ENCODE results near the gene ATP2B1.
"Not testable (repeated sequence)": the region's sequence is repeated elsewhere in the genome, so short reads cannot be mapped to it uniquely, and the experiment has no call there.

ATP2B1 gene

DNA sequence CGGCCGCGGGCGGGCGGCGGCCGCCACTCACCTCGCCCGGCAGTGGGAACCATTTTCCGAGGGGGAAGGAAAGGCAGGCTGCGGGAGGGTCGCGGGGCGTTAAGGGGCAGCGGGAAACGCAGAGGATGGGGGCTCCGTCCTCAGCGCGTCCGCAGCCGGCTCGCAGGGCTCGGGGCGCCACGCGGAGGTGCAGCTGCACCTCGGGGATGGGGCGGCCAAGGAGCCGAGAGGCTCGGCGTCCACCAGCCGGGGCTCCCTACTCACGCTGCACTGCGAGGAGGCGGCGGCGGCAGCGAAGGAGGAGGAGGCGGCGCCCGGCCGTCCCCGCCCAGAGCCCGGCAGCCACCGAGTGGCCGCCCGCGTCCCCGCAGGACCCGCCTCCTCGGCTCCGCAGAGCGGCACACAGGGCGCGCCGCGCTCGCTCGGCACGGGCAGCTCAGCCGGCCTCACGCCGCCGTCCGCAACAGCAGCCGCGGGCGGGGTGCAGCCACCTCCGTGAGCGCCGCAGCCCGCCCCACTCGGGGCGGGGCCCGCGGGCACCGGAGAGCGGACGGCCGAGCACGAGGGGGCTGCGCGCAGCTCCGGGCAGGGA, at the start of gene ATP2B1:
Gene ATP2B1, minus strand, starts transcription at position 274 of the 592 bp plus-strand sequence. CDS start 52,952 bp downstream, outside the sequence.
- Histone ChIP-seq H3K4me3 (ENCODE audit: low read depth in 1 of 2, low read length in 2 of 2) (peak within 1 kb of the TSS; percentile 86 to 99), H3K4me1 (ENCODE audit: control insufficient read depth in 1 of 2, insufficient read depth in 2 of 2, low read length in 2 of 2) (peaks cover 8 to 14% of the 10 kb centered on the region in 2 donors), H3K27me3 (ENCODE audit: control insufficient read depth in 1 of 2, insufficient read depth in 2 of 2, low read length in 2 of 2) (no peaks in the 10 kb centered on the region), H3K9me3 (ENCODE audit: control insufficient read depth in 1 of 2, low read length in 2 of 2) (no peaks in the 10 kb centered on the region), H3K9ac (ENCODE audit: low read depth in 1 of 2, low read length in 2 of 2) (peak within 1 kb of the TSS; percentile 95 to 97), H3K36me3 (ENCODE audit: control insufficient read depth in 1 of 2, insufficient read depth in 2 of 2, low read length in 2 of 2) (no peaks in the 10 kb centered on the region), H3K27ac (ENCODE audit: low read depth, low read length) (peak within 1 kb of the TSS; percentile 99)

DNA sequence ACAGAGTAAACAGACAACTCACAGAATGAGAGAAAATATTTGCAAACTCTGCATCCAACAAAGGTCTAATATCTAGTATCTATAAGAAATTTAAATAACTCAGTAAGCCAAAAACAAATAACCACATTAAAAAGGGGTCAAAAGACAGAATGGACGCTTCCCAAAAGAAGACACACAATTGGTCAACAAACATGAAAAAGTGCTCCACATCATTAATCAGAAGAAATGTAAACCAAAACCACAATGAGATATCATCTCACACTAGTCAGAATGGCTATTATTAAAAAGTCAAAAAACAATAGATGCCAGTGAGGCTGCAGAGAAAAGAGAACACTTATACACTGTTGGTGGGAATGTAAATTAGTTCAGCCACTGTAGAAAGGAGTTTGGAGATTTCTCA, 49.3 kb upstream of the ATP2B1 start:
- H3K9me3 ChIP-seq (ENCODE audit: control insufficient read depth in 1 of 2, low read length in 2 of 2); H3K36me3 ChIP-seq (ENCODE audit: control insufficient read depth in 1 of 2, insufficient read depth in 2 of 2, low read length in 2 of 2); H3K27ac ChIP-seq (ENCODE audit: low read depth, low read length); H3K27me3 ChIP-seq (ENCODE audit: control insufficient read depth in 1 of 2, insufficient read depth in 2 of 2, low read length in 2 of 2); H3K9ac ChIP-seq (ENCODE audit: low read depth in 1 of 2, low read length in 2 of 2); H3K4me3 ChIP-seq (ENCODE audit: low read depth in 1 of 2, low read length in 2 of 2): not testable (repeated sequence)
- H3K4me1 ChIP-seq (ENCODE audit: control insufficient read depth in 1 of 2, insufficient read depth in 2 of 2, low read length in 2 of 2), result peaks cover 3 to 14% of the 10 kb centered on the region in 2 donors

DNA sequence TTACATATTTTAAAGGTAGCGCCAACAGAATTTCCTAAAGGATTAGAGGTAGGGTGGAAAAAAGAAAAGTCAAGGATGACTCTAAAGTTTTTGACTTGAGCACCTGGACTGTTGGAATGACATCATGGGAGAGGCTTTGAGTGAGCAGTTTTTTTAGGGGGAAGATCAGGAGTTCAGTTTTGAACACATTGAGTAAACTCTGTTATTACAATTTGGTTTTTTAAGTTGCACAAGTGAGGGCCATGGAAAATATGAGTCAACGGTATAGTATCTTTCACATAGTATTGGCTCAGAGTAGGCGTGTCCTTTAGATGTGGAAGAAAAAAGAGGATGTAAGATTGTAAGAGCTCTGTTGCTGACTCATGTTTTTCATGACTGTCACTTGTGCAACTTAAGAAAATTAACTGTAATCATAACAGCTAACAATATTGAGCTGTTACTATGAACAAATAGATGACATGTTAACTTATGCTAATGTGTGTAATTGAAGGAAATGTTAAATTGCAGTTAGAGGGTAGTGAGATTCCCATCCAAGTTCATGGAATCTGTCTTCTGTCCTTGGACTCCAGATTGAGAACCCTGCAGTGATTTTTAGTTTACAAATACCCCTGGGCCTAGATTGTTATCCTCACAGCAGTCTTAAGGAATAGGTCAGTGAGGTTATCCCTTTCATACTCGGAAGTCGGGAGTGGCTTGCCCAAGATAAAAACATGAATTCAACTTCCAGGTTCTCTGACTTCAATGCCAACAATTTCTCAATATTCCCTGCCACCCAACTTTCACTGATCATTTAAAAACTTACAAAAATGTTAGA, 48.2 kb upstream of the ATP2B1 start:
- Histone ChIP-seq H3K27me3 (ENCODE audit: control insufficient read depth in 1 of 2, insufficient read depth in 2 of 2, low read length in 2 of 2) (no peaks in the 10 kb centered on the region), H3K9ac (ENCODE audit: low read depth in 1 of 2, low read length in 2 of 2) (no peak overlapping the region), H3K4me1 (ENCODE audit: control insufficient read depth in 1 of 2, insufficient read depth in 2 of 2, low read length in 2 of 2) (peaks cover 3 to 14% of the 10 kb centered on the region in 2 donors), H3K9me3 (ENCODE audit: control insufficient read depth in 1 of 2, low read length in 2 of 2) (no peaks in the 10 kb centered on the region), H3K36me3 (ENCODE audit: control insufficient read depth in 1 of 2, insufficient read depth in 2 of 2, low read length in 2 of 2) (no peaks in the 10 kb centered on the region), H3K27ac (ENCODE audit: low read depth, low read length) (no peak overlapping the region), H3K4me3 (ENCODE audit: low read depth in 1 of 2, low read length in 2 of 2) (no peak overlapping the region)

DNA sequence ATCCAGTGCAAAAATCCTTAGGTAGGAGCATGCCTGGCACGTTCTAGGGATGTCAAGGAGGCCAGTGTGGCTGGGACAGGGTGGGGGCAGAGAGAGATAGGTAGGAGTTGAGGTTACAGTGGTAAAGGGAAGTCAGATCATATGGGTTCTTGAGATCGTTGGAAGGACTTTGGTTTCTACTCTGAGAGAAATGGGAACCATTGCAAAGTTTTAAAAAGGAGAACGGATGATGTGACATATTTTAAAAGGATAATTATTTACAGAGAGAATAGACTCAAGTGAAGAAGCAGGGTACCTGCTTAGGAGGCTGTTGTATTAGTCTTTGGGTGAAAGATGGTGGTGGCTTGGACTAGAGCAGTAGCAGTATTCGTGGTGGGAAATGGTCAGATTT, 47.6 kb upstream of the ATP2B1 start:
- Histone ChIP-seq H3K27me3 (ENCODE audit: control insufficient read depth in 1 of 2, insufficient read depth in 2 of 2, low read length in 2 of 2) (no peaks in the 10 kb centered on the region), H3K27ac (ENCODE audit: low read depth, low read length) (no peak overlapping the region), H3K9ac (ENCODE audit: low read depth in 1 of 2, low read length in 2 of 2) (no peak overlapping the region), H3K9me3 (ENCODE audit: control insufficient read depth in 1 of 2, low read length in 2 of 2) (no peaks in the 10 kb centered on the region), H3K4me1 (ENCODE audit: control insufficient read depth in 1 of 2, insufficient read depth in 2 of 2, low read length in 2 of 2) (peaks cover 3 to 14% of the 10 kb centered on the region in 2 donors), H3K36me3 (ENCODE audit: control insufficient read depth in 1 of 2, insufficient read depth in 2 of 2, low read length in 2 of 2) (no peaks in the 10 kb centered on the region), H3K4me3 (ENCODE audit: low read depth in 1 of 2, low read length in 2 of 2) (no peak overlapping the region)

DNA sequence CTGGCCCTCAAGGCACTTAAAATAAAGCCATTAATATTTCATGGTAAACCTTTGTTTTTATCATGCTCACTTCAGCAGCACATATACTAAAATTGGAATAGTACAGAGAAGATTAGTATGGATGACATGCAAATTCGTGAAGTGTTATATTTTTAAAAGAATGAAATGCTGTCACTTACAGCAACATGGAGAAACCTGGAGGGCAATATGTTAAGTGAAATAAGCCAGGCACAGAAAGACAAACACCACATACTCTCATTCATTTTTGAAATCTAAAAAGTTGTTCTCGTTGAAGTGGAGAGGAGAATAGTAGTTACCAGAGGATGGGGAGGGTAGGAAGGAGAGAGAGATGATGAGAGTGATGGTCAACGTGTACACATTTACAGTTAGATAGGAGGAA, 45.4 kb upstream of the ATP2B1 start:
- Histone ChIP-seq H3K36me3 (ENCODE audit: control insufficient read depth in 1 of 2, insufficient read depth in 2 of 2, low read length in 2 of 2) (no peaks in the 10 kb centered on the region), H3K27me3 (ENCODE audit: control insufficient read depth in 1 of 2, insufficient read depth in 2 of 2, low read length in 2 of 2) (no peaks in the 10 kb centered on the region), H3K4me3 (ENCODE audit: low read depth in 1 of 2, low read length in 2 of 2) (no peak overlapping the region), H3K9me3 (ENCODE audit: control insufficient read depth in 1 of 2, low read length in 2 of 2) (no peaks in the 10 kb centered on the region), H3K4me1 (ENCODE audit: control insufficient read depth in 1 of 2, insufficient read depth in 2 of 2, low read length in 2 of 2) (peaks cover 0 to 9% of the 10 kb centered on the region in 2 donors), H3K27ac (ENCODE audit: low read depth, low read length) (no peak overlapping the region), H3K9ac (ENCODE audit: low read depth in 1 of 2, low read length in 2 of 2) (no peak overlapping the region)

DNA sequence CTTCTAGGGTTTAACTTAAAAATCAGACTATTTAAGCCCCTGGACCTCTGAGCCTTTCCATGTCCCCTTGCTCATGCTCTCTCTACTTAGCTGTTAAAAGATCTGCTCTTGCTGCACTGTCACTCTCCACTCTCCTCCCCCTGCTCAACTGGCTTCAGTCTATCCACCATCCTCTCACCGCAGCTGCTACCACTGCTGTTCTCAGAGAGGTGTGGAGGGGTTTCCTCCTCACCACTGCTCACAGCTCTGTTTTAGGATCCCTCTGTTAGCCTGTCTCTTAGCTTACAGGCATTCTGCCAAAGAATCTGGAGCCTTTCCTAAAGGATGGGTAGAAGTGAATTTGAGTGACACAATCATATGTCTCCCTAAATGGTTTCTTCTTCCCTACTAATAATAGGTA, 43.7 kb upstream of the ATP2B1 start:
- no peaks in the 10 kb centered on the region for H3K9me3 ChIP-seq (ENCODE audit: control insufficient read depth in 1 of 2, low read length in 2 of 2)
- no peak overlapping the region for H3K4me3 ChIP-seq (ENCODE audit: low read depth in 1 of 2, low read length in 2 of 2)
- H3K27ac ChIP-seq (ENCODE audit: low read depth, low read length), result no peak overlapping the region
- peaks cover 0 to 5% of the 10 kb centered on the region in 2 donors for H3K4me1 ChIP-seq (ENCODE audit: control insufficient read depth in 1 of 2, insufficient read depth in 2 of 2, low read length in 2 of 2)
- no peak overlapping the region for H3K9ac ChIP-seq (ENCODE audit: low read depth in 1 of 2, low read length in 2 of 2)
- no peaks in the 10 kb centered on the region for H3K36me3 ChIP-seq (ENCODE audit: control insufficient read depth in 1 of 2, insufficient read depth in 2 of 2, low read length in 2 of 2)
- H3K27me3 ChIP-seq (ENCODE audit: control insufficient read depth in 1 of 2, insufficient read depth in 2 of 2, low read length in 2 of 2), result no peaks in the 10 kb centered on the region

DNA sequence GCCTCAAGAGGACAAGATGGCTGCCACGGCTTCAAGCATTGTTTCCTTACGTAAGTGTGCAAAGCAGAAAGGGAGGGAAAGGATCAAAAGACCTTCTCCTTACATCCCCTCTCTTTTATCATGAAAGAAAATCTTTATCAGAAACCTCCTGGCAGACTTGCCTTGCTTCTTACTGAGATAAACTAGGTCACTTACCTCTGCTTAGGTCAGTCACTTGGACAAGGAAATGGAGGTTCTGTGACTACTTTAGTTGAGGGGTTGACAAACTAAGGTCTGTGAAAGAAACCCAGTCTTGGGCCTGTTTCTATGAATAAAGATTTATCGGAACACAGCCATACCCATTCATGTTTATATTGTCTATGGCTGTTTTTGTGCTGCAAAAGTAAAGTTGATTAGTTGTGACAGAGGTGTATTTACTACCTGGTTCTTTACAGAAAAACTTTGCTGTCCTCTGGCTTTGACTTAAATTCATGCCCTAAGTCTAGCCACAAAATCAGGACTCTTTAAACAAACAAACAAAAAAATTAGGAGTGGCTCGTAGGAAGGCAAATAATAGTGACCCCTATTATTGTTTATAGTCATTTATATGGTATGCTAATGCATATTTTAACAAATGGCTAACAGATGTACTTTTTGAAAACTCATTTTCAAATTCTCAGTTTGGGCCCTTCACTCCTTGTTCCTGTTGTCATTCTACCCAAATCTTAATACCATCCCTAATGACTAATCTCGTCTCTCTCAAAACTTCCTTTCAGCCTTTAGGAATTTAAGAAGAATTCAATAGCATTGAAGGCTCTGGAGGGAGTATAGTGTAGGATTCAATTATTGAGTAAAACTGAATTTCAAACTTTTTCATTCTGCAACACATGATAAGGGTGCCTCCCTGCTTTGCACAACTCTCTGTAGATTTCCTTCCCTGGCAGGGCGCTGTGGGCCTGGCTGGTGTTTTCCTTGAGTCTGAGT, 42.0 kb upstream of the ATP2B1 start:
- Histone ChIP-seq H3K4me3 (ENCODE audit: low read depth in 1 of 2, low read length in 2 of 2) (no peak overlapping the region), H3K9me3 (ENCODE audit: control insufficient read depth in 1 of 2, low read length in 2 of 2) (no peaks in the 10 kb centered on the region), H3K27ac (ENCODE audit: low read depth, low read length) (no peak overlapping the region), H3K27me3 (ENCODE audit: control insufficient read depth in 1 of 2, insufficient read depth in 2 of 2, low read length in 2 of 2) (no peaks in the 10 kb centered on the region), H3K36me3 (ENCODE audit: control insufficient read depth in 1 of 2, insufficient read depth in 2 of 2, low read length in 2 of 2) (no peaks in the 10 kb centered on the region), H3K9ac (ENCODE audit: low read depth in 1 of 2, low read length in 2 of 2) (no peak overlapping the region), H3K4me1 (ENCODE audit: control insufficient read depth in 1 of 2, insufficient read depth in 2 of 2, low read length in 2 of 2) (no peaks in the 10 kb centered on the region)

DNA sequence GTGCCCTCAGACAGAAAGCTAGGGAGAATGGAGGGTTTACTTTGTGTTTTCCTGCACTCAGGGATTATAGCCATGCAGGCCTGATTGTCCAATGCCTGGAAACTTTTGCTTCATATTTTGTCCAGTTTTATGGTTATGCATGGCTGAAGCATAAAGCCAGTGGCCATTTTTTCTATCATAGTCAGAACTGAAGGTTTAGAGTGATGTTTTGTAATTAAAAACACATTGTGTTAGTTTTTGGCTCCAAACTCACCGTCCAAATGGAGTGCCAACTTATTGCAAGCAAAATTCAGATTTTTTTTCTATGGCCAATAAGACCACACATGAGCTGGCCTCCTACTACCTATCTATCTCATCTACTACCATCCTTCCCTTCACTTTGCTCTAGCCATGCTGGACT, 40.2 kb upstream of the ATP2B1 start:
- Histone ChIP-seq H3K9ac (ENCODE audit: low read depth in 1 of 2, low read length in 2 of 2) (no peak overlapping the region), H3K4me1 (ENCODE audit: control insufficient read depth in 1 of 2, insufficient read depth in 2 of 2, low read length in 2 of 2) (no peaks in the 10 kb centered on the region), H3K36me3 (ENCODE audit: control insufficient read depth in 1 of 2, insufficient read depth in 2 of 2, low read length in 2 of 2) (no peaks in the 10 kb centered on the region), H3K9me3 (ENCODE audit: control insufficient read depth in 1 of 2, low read length in 2 of 2) (no peaks in the 10 kb centered on the region), H3K4me3 (ENCODE audit: low read depth in 1 of 2, low read length in 2 of 2) (no peak overlapping the region), H3K27ac (ENCODE audit: low read depth, low read length) (no peak overlapping the region), H3K27me3 (ENCODE audit: control insufficient read depth in 1 of 2, insufficient read depth in 2 of 2, low read length in 2 of 2) (no peaks in the 10 kb centered on the region)

DNA sequence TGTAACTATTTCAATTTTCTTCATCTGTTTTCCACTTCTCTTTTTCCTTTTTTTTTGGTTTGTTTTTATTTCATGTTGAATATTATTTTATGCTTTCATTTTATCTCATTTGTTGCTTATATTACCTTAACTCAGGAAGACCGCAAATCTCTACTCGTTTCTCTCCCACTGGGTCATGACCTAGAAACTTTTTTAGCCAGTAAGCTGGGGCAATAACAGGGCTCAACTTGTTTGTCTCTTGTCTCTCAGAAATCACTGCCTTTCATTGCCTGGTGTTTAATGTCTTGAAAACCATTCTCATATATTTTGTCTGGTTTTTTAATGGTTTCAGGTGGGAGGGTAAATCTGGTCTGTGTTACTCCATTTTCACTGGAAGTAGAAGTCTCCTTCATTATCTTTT, 36.6 kb upstream of the ATP2B1 start:
- H3K36me3 ChIP-seq (ENCODE audit: control insufficient read depth in 1 of 2, insufficient read depth in 2 of 2, low read length in 2 of 2), result no peaks in the 10 kb centered on the region

More for the DNA sequence above, 36.6 kb upstream of the ATP2B1 start:
- Histone ChIP-seq H3K9ac (ENCODE audit: low read depth in 1 of 2, low read length in 2 of 2) (no peak overlapping the region), H3K27me3 (ENCODE audit: control insufficient read depth in 1 of 2, insufficient read depth in 2 of 2, low read length in 2 of 2) (no peaks in the 10 kb centered on the region), H3K9me3 (ENCODE audit: control insufficient read depth in 1 of 2, low read length in 2 of 2) (peaks cover 0 to 7% of the 10 kb centered on the region in 2 donors), H3K4me1 (ENCODE audit: control insufficient read depth in 1 of 2, insufficient read depth in 2 of 2, low read length in 2 of 2) (no peaks in the 10 kb centered on the region), H3K27ac (ENCODE audit: low read depth, low read length) (no peak overlapping the region), H3K4me3 (ENCODE audit: low read depth in 1 of 2, low read length in 2 of 2) (no peak overlapping the region)

Data from duodenal mucosa (tissue), 2 donors.